Measurements from ENCODE around the gene ZBTB48.
"Not testable (repeated sequence)": the region's sequence is repeated elsewhere in the genome, so short reads cannot be mapped to it uniquely, and the experiment has no call there.

ZBTB48 gene

GRCh38 chr1:6635910-6636760 is 56.3 kb downstream of the ZBTB48 start:
- TF ChIP-seq, protein P1, sequence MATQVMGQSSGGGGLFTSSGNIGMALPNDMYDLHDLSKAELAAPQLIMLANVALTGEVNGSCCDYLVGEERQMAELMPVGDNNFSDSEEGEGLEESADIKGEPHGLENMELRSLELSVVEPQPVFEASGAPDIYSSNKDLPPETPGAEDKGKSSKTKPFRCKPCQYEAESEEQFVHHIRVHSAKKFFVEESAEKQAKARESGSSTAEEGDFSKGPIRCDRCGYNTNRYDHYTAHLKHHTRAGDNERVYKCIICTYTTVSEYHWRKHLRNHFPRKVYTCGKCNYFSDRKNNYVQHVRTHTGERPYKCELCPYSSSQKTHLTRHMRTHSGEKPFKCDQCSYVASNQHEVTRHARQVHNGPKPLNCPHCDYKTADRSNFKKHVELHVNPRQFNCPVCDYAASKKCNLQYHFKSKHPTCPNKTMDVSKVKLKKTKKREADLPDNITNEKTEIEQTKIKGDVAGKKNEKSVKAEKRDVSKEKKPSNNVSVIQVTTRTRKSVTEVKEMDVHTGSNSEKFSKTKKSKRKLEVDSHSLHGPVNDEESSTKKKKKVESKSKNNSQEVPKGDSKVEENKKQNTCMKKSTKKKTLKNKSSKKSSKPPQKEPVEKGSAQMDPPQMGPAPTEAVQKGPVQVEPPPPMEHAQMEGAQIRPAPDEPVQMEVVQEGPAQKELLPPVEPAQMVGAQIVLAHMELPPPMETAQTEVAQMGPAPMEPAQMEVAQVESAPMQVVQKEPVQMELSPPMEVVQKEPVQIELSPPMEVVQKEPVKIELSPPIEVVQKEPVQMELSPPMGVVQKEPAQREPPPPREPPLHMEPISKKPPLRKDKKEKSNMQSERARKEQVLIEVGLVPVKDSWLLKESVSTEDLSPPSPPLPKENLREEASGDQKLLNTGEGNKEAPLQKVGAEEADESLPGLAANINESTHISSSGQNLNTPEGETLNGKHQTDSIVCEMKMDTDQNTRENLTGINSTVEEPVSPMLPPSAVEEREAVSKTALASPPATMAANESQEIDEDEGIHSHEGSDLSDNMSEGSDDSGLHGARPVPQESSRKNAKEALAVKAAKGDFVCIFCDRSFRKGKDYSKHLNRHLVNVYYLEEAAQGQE (IDR thresholded peaks at IDR 0.05; ENCODE audit: insufficient replicate concordance, low read depth): no peak
- TF ChIP-seq SPI1 (IDR thresholded peaks at IDR 0.05; ENCODE audit: borderline replicate concordance, low read depth): no peak
- no peak for TF ChIP-seq POLR2AphosphoS5 (IDR thresholded peaks at IDR 0.05; ENCODE audit: low read depth)
- no peak for TF ChIP-seq CTCF (IDR thresholded peaks at IDR 0.05; ENCODE audit: insufficient read depth, low read length)
- no peak for TF ChIP-seq GABPA (IDR thresholded peaks at IDR 0.05; ENCODE audit: low read depth)
- no peak overlapping the region for H3K27ac ChIP-seq (replicated peaks)
- DNase-seq (ENCODE audit: low read depth in 1 of 2, low spot score in 1 of 2): no peak

GRCh38 chr1:6636778-6637177 is 57.0 kb downstream of the ZBTB48 start:
- DNase-seq (ENCODE audit: low read depth in 1 of 2, low spot score in 1 of 2); H3K4me3 ChIP-seq (replicated peaks; ENCODE audit: insufficient read depth, low read length); H3K27me3 ChIP-seq (ENCODE audit: insufficient read depth, poor library complexity, severe bottlenecking); H3K27ac ChIP-seq (replicated peaks): not testable (repeated sequence)

More at GRCh38 chr1:6635910-6636760, 56.3 kb downstream of the ZBTB48 start:
- Histone ChIP-seq H3K4me3 (replicated peaks; ENCODE audit: insufficient read depth, low read length) (no peak overlapping the region), H3K27me3 (ENCODE audit: insufficient read depth, poor library complexity, severe bottlenecking) (no peaks in the 10 kb centered on the region)

DNA sequence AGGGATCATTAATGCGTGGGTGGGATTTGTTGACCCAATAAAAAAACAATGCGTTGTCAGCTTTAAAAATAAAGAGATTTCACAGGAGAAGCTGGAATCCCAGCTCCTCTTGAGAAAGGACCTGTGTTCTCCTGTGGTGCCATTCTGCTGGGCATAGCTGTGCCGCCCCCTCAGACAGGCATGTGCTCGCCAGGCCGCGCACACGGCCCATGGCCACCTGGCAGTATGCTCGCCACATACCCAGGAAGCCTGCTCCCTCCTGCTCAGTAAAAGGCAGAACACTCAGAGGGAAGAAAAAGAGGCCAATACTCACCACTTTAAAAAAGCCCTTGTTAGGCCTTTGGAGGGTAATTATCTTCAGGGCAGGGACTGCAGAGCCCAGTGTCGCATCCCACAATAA is 58.0 kb downstream of the ZBTB48 start:
- no peak for TF ChIP-seq POLR2AphosphoS5 (IDR thresholded peaks at IDR 0.05; ENCODE audit: low read depth)
- no peak for TF ChIP-seq GABPA (IDR thresholded peaks at IDR 0.05; ENCODE audit: low read depth)
- no peak for TF ChIP-seq SPI1 (IDR thresholded peaks at IDR 0.05; ENCODE audit: borderline replicate concordance, low read depth)
- TF ChIP-seq, protein P1 (IDR thresholded peaks at IDR 0.05; ENCODE audit: insufficient replicate concordance, low read depth): no peak
- no peak for TF ChIP-seq CTCF (IDR thresholded peaks at IDR 0.05; ENCODE audit: insufficient read depth, low read length)
- no peak for DNase-seq (ENCODE audit: low read depth in 1 of 2, low spot score in 1 of 2)
- Histone ChIP-seq H3K27ac (replicated peaks) (no peak overlapping the region), H3K4me3 (replicated peaks; ENCODE audit: insufficient read depth, low read length) (no peak overlapping the region), H3K27me3 (ENCODE audit: insufficient read depth, poor library complexity, severe bottlenecking) (no peaks in the 10 kb centered on the region)

DNA sequence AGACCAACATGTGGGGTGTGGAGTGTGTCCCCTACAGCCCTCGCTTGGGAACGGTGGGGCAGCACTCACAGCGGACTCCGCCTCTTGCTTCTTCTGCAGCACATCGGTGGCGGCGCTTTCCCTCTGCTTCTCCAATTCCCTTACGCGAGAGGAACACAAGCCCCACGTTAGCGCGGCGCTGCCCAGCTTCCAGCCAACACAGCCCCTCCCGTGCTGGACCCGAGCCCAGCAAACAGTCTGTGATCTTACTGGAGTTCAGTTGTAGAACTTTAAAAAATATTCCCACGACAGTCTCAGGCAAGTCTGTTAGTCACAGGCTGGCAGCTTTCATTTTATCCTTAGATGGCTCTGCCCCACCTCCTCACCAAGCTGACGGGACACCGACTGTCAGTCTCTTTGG is 58.4 kb downstream of the ZBTB48 start:
- H3K4me3 ChIP-seq (replicated peaks; ENCODE audit: insufficient read depth, low read length): no peak overlapping the region
- DNase-seq (ENCODE audit: low read depth in 1 of 2, low spot score in 1 of 2): no peak
- H3K27me3 ChIP-seq (ENCODE audit: insufficient read depth, poor library complexity, severe bottlenecking): no peaks in the 10 kb centered on the region
- H3K27ac ChIP-seq (replicated peaks): no peak overlapping the region
- no peak for TF ChIP-seq CTCF (IDR thresholded peaks at IDR 0.05; ENCODE audit: insufficient read depth, low read length)

Measured in HL-60 (cell line).